H1 (cell line): Measurements from ENCODE around the gene CCDC185. TPM values are rescaled to one million over a fixed set of nuclear protein-coding genes. Genes with fewer than 3 reads are reported as not detected.

Experiments used
- CHD7 ChIP-seq: fragments of 300-600 bp; sonication (generic); IDR thresholded peaks from 2 replicates; pipeline ENCODE4 v1.7.1; 2012; ENCODE audit warnings: low read length, moderate library complexity, mild to moderate bottlenecking, inconsistent platforms; ENCODE audit not compliant: insufficient replicate concordance
- polyA plus RNA-seq, 7 experiments: library from polyadenylated mRNA; depleted of rRNA in 3 of 7; stranded (reverse) in 5 of 7; unstranded in 2 of 7; fragments of >200 nt in 5 of 7; fragments of 200-250 nt in 2 of 7; gene quantifications; 1 replicate in 5 of 7; 2 replicates in 1 of 7; 4 replicates in 1 of 7; pipeline versions ENCODE4 v1.2.1 to v1.2.3, GENCODE V29; 2011 to 2013; ENCODE audit warnings: missing spikeins in 2 of 7, mixed read lengths in 2 of 7
- total RNA-seq: library from RNA; stranded (reverse); fragmentation: NEBNext Ultra II Directional; extraction: Animal tissue kit (Norgen Biotek cat#: 25700); gene quantifications from 2 replicates; pipeline ENCODE4 v1.2.1, GENCODE V29; 2021

Gene CCDC185
- total and polyA plus RNA-seq, 2 of the 8 experiments (the other 6 are each of a cell fraction or from before 2014, with no cell fraction given): not detected

GRCh38 chr1:223444411-223444810, 51.2 kb downstream of the CCDC185 start (continued):
- TF ChIP-seq CHD7: no peak
